Measurements from ENCODE around the gene ZFPM1.

ZFPM1 gene

DNA sequence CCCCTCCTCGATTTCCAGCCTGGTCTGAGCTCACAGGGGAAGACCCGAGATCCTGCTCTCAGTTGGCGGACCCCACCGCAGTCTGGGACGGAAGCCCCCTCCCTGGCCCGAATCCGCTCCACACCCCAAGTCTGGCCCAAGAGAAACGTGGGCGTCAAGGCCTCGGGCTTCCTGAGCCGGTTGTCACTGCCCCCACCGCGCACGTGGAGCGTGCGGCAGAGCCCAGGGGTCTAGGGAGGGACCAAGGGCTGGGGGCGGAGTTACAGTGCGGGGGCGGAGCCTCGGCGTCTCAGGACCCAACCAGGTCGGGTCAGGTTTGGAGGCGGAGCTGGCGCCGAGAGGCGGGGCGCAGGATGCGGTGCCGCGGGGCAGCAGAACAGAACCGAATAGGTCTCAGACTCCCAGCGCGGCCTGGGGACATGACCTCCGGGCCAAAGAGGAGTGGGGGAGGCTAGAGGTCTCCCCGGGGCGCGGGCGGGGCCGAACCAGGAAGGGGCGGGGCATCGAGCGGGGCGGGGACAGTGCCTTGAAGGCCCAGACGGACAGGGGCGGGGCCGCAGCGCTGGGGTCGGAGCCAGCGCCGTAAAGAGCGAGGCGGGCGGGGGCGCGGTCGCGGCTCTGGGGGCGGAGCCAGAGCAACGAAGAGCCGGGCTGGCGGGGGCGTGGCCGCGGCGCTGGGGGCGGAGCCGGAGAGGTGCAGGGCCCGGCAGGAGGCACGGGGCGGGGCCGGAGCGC is 431 bp upstream of the ZFPM1 start:
- DNase-seq: peak; percentile 7

DNA sequence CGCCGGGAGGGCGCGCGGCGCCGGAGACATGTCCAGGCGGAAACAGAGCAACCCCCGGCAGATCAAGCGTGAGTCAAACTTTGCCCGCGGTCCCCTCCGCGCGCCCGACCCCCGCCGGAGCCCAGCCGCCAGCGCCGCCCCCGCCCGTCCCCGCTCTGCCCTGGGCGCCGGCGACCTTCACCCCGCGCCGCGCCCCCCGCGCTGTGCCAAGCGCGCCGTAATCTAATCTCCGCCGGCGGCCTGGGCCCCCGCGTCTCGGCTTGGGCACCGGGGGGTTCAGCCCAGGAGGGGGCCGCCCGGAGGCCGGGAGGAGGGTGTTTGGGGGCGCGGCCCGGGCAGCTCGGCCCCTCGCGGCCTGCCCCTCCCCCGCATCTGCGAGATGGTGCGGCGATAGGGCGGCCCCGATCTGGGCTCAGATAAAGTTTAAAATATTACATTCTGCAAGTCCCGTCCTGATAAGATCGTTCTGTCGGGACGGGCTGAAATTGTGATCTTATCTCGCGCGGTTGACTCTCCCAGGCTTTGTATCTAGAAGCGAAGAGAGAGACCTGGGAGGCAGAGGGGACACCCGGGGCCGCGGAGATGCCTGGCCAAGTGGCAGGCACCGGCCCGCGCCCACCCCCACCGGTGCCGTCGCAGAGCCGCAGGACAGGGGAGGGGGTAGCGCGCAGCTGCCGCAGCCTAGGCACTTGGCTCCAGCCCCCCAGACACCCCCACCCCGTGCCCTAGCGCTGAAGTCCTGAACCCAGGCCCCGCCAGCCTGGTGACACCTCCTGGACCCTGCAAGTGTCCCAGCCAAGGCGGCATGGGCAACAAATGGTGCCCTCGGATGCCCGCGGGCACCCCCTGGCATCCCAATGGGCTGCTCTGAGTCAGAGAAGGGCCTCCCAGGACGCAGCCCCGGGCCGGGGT is 787 bp downstream of the ZFPM1 start:
- DNase-seq: no peak

GRCh38 chr16:88454523-88454947 is 1.5 kb downstream of the ZFPM1 start:
- no peak for DNase-seq

GRCh38 chr16:88455610-88456355 is 2.7 kb downstream of the ZFPM1 start:
- peak; percentile 27 for DNase-seq

DNA sequence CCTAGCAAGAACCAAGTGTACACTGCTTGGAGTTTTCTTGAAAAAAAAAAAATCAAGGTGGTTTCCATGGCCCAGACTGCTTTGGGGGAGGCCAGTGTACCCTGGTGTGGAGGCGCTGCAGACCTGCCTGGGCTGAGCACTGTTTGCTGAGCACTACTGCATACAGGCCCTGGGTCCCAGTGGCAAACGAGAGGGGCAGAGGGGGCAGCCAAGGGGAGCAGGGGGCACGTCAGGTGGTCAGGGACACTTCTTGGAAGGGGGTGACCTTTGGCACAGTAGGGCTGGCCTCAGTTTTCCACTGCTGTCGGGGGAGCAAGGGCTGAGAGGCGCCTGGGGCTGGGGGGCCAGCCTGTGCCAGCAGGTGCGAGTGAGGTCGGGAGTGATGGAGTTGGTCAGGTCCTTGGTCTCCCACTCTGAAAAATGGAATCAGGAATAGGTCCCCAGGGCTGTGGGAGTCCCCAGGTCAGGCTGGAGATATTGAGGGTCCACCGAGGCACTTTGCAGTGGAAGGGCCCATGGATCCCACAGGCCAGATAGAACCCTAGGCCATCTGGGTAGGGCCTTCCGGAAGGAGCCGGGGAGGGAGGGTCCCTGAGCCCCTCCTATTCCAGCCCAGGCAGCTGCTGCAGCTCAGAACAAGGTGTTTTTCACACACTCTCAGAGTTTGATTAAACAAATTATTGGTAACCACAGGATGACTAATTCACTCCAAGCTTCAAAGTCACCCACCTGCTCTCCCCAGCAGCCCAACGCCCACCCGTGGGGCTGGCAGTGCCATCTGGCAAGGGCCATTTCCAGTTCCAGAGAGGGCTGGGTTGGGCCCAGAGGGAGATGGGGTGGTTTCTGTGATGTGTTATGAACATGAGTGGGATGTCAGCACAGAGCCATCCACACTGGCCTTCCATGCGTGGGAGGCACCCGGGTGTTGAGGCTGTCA is 3.5 kb downstream of the ZFPM1 start:
- no peak for DNase-seq

DNA sequence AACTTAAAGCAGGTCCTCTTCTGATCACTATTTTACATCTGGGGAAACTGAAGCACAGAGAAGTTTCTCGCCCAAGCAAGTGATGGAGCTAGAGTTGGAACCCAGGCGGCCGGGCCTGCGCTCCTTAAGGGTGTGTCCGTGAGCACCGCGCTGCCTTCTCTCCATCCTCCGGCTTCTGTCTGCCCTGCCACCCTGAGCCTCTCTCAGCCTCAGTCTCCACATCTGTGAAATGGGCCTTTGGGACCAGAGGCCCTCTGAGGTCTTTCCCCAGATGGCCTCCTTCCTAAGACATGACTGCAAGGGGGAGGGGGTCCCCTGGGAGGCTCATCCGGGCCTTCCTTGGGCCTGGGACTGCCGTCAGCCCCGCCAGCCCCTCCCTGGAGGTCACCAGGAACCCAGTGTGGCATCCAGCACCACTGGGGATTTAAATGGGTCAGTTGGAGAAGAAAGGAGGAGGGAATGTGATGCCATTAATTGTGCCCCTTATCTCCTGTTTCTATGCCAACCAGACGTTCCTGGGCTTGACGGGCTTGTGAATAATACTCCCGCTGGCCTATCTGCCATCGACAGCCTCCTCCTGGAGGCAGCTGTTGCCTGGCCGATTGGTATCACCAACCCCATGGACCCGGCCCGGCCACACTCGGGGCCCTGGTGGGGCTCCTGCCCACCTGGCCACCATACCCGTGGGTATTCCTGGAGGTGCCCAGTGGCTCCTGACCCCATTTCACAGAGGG is 5.1 kb downstream of the ZFPM1 start:
- no peak for DNase-seq

- no peak for DNase-seq
Measured at GRCh38 chr16:88458773-88459235, 5.7 kb downstream of the ZFPM1 start.

DNA sequence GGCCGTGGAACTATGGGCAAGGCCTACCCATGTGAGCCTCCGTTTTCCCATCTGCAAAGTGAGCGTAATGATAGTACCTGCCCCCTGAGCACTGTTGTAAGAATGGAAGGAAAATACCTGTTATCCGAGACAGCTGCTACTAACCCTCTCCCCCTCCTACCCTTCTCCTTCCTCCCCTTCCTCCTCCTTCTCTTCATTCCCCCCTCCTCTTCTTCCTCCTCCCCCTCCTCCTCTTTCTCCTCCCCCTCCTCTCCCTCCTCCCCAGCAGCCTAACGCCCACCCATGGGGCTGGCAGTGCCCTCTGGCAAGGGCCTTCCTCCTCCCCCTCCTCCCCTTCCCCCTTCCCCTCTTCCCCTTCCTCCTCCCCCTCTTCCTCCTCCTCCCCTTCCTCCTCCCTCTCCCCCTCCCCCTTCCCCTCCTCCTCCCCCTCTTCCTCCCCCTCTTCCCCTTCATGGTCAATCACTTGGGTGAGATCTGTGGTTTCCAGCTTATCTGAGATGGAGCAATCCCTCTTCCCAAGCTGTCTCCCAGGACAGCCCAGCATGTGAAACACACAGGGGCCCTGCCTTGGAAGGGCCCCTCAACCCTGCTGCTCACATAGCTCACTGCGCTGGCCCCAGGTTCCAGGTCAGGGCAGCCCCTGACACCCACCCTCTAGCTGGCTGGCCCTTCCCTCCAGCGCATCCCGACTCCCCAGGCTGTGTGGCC is 6.4 kb downstream of the ZFPM1 start:
- no peak for DNase-seq

DNA sequence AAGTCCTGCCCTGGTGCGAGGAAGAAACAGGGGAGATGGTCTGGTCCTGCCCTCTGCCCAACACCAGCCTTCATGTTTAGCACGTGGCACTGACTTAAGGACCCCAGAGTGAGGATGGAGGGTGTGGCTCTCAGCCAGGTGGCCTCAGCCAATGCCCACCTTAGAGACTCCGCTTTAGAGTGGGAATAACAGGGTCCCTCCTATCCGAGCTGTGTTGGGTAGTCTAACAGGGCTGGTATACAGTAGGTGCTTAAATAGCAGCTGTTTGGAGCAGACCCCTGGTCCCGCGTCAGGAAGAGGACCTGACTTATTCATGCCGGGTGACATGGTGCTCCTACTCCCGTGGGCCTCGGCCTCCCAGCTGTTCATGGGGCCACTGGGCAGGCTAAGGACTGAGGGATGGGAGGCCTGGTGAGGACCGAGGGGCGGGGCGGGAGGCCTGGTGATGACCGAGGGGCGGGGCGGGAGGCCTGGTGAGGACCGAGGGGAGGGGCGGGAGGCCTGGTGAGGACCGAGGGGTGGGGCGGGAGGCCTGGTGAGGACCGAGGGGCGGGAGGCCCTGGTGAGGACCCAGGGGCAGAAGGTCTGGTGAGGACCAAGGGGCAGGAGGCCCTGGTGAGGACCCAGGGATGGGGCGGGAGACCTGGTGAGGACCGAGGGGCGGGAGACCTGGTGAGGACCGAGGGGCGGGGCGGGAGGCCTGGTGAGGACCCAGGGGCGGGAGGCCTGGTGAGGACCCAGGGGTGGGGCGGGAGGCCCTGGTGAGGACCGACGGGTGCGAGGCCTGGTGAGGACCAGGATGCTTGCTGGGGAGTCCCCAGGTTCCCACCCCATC is 7.6 kb downstream of the ZFPM1 start:
- no peak for DNase-seq

DNA sequence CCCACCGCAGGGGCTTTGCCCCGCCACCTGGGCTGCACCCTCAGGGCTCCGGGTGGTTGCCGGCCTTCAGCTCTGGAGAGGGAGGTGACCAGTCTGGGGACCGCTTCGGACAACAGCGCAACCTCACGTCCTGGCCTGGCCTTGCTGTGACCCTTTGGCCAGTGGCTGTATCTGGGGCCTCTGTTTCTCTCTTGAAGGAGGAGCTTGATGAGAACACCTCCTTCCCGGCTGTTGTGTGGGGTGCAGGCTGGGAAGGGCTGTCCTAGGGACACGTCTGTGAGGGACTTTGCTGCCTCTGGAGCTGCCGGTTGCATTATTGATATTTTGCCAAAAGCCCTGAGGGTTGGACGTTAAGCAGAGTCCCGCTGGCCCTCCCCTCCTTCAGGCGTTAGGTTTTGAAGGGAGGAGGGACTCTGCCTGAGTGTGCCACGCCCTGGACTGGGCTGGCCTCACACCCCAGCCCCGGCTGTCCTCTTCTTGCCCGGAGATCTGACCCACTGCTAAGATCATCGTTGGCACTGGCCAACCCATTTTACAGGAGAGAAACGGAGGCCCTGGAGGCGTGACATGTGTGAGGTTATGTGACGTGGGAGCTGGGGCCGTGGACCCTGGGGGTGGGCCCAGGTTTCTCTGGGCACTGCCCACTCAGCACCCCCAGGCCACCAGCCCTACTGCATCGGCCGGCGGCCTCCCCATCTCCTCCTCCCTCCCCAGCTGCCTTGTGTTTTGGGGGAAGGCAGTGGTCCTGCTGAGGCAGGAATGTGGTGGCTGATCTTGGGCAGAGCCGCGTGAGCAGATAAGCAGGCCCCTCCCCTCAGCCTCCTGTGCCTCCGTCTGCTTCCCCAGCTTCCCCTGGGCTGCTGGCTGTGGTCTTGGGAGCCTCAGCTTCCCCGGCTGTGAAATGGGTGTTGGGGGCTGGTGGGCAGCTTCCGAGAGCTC is 8.5 kb downstream of the ZFPM1 start:
- no peak for DNase-seq

DNA sequence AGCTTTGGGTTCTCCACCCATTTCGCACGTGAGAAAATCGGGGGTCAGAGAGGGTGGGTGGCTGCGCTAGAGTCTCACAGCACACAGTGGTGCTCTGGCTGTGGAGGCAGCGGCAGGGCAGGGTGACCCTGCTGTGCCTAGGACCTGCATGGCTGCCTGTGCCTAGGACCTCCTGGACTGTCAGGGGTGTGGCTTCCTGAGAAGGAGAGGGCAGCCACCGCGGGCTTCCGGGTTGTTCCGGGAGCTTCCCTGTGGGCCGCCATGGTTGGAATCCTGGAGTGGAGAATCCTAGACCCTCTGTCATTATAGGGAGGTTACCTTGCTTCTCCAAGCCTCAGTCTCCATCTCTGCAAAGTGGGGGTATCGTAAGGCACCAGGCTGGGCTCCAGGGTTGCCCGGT is 9.3 kb downstream of the ZFPM1 start:
- no peak for DNase-seq

- DNase-seq: no peak
Measured at GRCh38 chr16:88463411-88463810, 10.3 kb downstream of the ZFPM1 start.

- DNase-seq: no peak
Measured at GRCh38 chr16:88464447-88465318, 11.6 kb downstream of the ZFPM1 start.

- no peak for DNase-seq
Measured at GRCh38 chr16:88465387-88465983, 12.4 kb downstream of the ZFPM1 start.

- DNase-seq: no peak
Measured at GRCh38 chr16:88466175-88466862, 13.2 kb downstream of the ZFPM1 start.

DNA sequence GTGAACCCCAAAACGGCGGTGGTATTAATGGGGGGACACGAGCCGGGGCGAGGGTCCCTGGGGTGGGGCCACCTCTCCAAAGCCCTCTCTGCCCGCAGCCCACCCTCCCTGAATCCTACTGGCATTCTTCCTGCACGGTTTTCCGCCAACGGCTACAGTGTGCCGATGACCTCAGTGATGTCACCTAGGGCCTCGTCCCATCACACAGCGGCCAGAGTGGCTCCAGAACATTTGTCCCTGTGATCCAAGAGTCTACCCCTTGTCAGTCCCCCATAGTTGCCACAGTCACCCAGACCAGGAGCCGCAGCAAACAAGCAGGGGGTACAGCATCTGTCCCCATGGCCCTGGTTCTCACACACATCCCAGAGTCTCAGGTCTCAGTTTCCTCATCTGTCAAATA is 13.9 kb downstream of the ZFPM1 start:
- no peak for DNase-seq

- DNase-seq: no peak
Measured at GRCh38 chr16:88467541-88467944, 14.5 kb downstream of the ZFPM1 start.

Data from DMS79 (cell line).